Fibroblast of gingiva (primary cell): ENCODE results near the gene TCERG1.
A peak's percentile ranks its signal among the peaks of the same experiment; 100 is the strongest.

Source experiments
- DNase-seq: peaks from one replicate; pipeline ENCODE4 v3.0.0-alpha.2; 2011; ENCODE audit warnings: low read depth

Gene TCERG1

GRCh38 chr5:146457431-146457830, 10.3 kb downstream of the TCERG1 start:
- no peak for DNase-seq

GRCh38 chr5:146458894-146459293, 11.8 kb downstream of the TCERG1 start:
- DNase-seq, result no peak

GRCh38 chr5:146461319-146461718, 14.2 kb downstream of the TCERG1 start:
- DNase-seq, result no peak

GRCh38 chr5:146463446-146463845, 16.3 kb downstream of the TCERG1 start:
- DNase-seq, result no peak

- DNase-seq, result peak; percentile 26
Measured at GRCh38 chr5:146466521-146467349, 19.6 kb downstream of the TCERG1 start.

- DNase-seq, result no peak
Measured at GRCh38 chr5:146467760-146468159, 20.6 kb downstream of the TCERG1 start.

- DNase-seq, result no peak
Measured at GRCh38 chr5:146474065-146474464, 26.9 kb downstream of the TCERG1 start.

- no peak for DNase-seq
Measured at GRCh38 chr5:146475190-146475780, 28.2 kb downstream of the TCERG1 start.

- no peak for DNase-seq
Measured at GRCh38 chr5:146475906-146476305, 28.8 kb downstream of the TCERG1 start.

- no peak for DNase-seq
Measured at GRCh38 chr5:146482775-146483174, 35.6 kb downstream of the TCERG1 start.

- no peak for DNase-seq
Measured at GRCh38 chr5:146484714-146485391, 37.7 kb downstream of the TCERG1 start.

- no peak for DNase-seq
Measured at GRCh38 chr5:146490089-146490843, 43.1 kb downstream of the TCERG1 start.

GRCh38 chr5:146494656-146495055, 47.5 kb downstream of the TCERG1 start:
- DNase-seq, result no peak

- no peak for DNase-seq
Measured at GRCh38 chr5:146499680-146500079, 52.5 kb downstream of the TCERG1 start.

- no peak for DNase-seq
Measured at GRCh38 chr5:146507428-146507827, 60.3 kb downstream of the TCERG1 start.

GRCh38 chr5:146510559-146511125, 63.5 kb downstream of the TCERG1 start:
- peak; percentile 37 for DNase-seq

- no peak for DNase-seq
Measured at GRCh38 chr5:146513462-146513861, 66.3 kb downstream of the TCERG1 start.

- DNase-seq, result no peak
Measured at GRCh38 chr5:146514575-146514974, 67.4 kb downstream of the TCERG1 start.

GRCh38 chr5:146515473-146516150, 68.5 kb downstream of the TCERG1 start:
- no peak for DNase-seq

- no peak for DNase-seq
Measured at GRCh38 chr5:146516151-146516475, 69.0 kb downstream of the TCERG1 start, which contains the start of gene GPR151. Gene GPR151 (minus strand): TSS chr5:146516190. CDS start chr5:146516113, 77 bp downstream.

GRCh38 chr5:146519554-146519953, 72.4 kb downstream of the TCERG1 start:
- no peak for DNase-seq
